LNCAP (cell line): ENCODE measurements around the gene THUMPD2.

Source experiments
- TF ChIP-seq, protein P1 (sequence below): fragments of 450-650 bp; IDR thresholded peaks from 2 replicates; pipeline ENCODE4 v1.5.1; 2017; ENCODE audit warnings: mild to moderate bottlenecking

THUMPD2 gene

DNA sequence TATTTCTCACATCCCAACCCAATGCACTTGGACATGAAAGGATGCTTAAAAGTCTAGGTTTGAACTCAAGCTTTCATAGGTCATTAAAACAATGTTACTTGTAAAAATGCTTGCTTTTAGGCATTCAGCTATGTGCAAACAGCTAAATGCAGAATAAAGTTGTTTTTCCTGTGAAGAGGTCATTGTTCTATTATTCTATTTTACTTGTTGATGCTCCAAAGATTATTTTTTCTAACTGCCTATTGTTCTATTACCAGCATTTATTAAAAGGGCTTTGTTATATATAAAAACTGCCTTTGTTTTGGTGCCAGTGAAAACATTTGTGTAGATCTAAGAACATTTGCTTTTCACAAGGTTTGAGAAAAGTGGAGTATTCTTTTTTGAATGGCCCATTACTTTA, 64.0 kb downstream of the THUMPD2 start:
- TF ChIP-seq, protein P1, sequence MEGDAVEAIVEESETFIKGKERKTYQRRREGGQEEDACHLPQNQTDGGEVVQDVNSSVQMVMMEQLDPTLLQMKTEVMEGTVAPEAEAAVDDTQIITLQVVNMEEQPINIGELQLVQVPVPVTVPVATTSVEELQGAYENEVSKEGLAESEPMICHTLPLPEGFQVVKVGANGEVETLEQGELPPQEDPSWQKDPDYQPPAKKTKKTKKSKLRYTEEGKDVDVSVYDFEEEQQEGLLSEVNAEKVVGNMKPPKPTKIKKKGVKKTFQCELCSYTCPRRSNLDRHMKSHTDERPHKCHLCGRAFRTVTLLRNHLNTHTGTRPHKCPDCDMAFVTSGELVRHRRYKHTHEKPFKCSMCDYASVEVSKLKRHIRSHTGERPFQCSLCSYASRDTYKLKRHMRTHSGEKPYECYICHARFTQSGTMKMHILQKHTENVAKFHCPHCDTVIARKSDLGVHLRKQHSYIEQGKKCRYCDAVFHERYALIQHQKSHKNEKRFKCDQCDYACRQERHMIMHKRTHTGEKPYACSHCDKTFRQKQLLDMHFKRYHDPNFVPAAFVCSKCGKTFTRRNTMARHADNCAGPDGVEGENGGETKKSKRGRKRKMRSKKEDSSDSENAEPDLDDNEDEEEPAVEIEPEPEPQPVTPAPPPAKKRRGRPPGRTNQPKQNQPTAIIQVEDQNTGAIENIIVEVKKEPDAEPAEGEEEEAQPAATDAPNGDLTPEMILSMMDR = no peak

DNA sequence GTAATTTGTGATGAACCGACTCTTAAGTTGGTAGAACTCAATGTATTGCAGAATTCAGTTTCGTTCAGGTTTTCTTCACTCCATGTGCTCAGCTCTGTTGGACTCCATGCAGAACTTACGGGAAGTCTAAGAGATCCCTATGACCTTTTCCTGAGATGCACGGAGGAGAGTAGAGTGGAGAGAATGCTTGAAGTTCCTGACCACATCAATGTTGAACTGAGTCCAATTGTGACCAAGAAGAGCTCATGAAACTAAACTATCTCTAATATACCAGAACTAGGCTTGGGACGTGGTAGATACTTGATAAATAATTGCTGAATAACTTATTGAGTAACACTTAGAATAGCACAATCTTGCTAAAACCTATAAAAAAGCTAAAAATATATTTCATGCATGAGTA, 66.1 kb downstream of the THUMPD2 start:
- TF ChIP-seq, protein P1 = no peak

DNA sequence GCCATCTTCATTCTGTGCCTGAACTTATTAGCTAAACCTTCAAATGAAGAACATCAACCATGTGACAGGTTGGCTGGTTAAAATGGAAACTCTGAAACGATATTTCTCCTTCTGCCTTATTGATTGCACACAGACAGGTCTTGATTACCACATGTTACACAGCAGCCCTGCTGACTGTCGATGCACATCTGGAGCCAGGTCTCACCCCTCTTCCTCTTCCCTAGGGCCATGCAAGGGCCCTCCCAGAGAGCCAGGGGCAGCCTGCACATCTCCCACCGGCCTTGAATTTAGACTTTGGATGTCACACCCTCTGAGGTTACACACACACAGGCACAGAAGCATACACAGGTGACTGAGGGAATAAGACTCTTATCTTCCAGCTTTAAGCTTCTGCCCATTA, 68.3 kb downstream of the THUMPD2 start:
- TF ChIP-seq, protein P1 = no peak

DNA sequence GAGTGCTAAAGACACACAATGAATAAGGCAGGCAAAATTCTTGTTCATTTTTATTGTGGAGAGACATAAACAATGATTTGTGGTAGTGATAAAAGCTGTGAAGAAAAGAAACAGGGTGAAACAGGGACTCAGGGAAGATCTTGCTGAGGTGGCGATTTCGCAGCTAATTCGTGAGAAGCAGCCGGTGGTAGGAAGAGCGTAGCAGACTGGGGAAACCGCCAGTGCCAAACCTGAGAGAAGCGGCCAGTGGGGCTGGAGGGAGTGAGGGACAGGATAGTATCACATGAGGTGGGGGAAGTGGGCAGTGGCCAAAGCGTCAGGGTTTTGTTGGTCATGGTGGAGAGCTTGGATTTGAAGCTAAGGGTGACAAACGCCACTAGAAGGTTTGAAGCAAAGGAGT, 71.1 kb downstream of the THUMPD2 start:
- TF ChIP-seq, protein P1 = no peak

DNA sequence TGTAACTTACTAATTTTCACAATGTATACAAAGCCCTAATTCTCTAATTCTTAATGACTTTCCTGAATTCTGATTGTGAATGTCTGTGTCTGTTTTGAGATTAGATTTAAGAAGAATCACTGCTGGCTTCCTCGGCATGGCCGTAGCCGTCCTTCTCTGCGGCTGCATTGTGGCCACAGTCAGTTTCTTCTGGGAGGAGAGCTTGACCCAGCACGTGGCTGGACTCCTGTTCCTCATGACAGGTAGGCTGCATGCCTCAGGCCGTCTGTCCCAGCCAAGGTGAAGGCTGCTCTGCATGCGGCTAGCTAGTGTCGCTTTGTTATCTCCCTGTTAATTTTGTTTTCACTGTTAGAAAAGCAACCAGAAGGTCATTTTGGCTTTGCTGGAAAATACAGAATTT, 72.1 kb downstream of the THUMPD2 start:
- TF ChIP-seq, protein P1 = no peak

DNA sequence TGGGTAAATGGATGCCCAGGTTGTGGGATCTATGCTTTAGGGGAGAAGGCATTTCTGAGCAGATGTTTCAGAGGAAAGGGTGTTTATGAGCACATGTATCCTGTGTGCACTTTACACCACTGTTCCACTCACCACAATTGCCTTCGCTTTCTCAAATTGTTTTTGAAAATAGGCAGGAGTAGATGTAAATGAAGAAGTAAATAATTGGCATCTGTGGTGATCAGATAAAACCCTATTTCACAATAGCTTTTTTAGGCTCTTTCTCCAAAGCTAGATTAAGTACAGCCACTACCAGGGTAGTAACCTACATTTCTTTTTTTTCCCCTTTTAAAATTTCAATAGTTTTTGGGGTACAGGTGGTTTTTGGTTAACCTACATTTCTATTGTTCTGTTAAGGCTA, 72.7 kb downstream of the THUMPD2 start:
- TF ChIP-seq, protein P1 = no peak

DNA sequence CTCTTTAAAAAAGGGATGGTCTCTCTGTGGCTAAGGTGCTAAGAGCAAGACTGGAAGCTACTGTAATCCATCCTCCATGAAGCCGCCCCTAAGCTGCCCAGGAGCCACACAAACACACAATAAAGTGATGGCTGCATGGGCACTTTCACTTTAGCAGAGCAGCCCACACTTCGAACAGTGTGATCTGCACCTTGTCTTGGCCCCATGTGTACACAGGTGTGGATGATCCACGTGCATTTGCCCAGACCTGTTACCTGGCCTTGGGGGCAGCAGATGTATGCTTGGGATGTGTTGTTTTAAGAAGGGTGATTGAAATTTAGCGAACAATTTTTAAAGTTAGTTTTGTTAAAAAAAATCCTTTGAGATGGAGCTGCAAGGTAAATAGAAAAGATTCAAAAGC, 73.4 kb downstream of the THUMPD2 start:
- TF ChIP-seq, protein P1 = no peak

DNA sequence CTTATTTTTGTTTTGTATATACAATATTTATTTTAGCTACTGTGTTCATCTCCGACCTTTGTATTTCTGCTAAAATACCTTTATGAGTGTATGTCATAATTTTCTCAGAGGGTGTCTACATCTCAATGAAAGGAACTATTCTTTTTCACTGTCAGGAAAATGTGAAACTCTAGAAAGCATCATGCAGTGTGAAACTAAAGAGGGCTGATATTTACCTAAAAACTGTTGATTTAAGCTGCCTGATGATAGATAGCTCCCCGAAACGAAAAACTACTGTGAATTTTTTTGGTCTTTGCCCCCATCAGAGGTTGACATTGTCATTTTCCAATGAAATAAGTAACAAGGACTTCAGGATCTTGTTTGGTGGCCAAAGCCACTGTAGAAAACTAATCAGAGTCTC, 74.5 kb downstream of the THUMPD2 start:
- TF ChIP-seq, protein P1 = no peak
